ENCODE data around the gene OPHN1. TPM values are rescaled to one million over a fixed set of nuclear protein-coding genes. Genes with fewer than 3 reads are reported as not detected.
"Not testable (repeated sequence)": the region's sequence is repeated elsewhere in the genome, so short reads cannot be mapped to it uniquely, and the experiment has no call there.

The OPHN1 gene
- total RNA-seq, 1 experiment from 2014 or later = 4.4 TPM

- ATAC-seq (peak; percentile 70), DNase-seq (ENCODE audit: low spot score) (no peak)
- H3K9me3 Mint-ChIP-seq = no peaks in the 10 kb centered on the region
- H3K27me3 Mint-ChIP-seq (ENCODE audit: low read depth) = no peaks in the 10 kb centered on the region
- peaks cover 8% of the 10 kb centered on the region for H3K4me1 Mint-ChIP-seq
- TF ChIP-seq ZNF416 (CRISPR knock-in tag; IDR thresholded peaks at IDR 0.05) (no peak), SOX15 (CRISPR knock-in tag; IDR thresholded peaks at IDR 0.05) (no peak), ESRRA (CRISPR knock-in tag; IDR thresholded peaks at IDR 0.05; ENCODE audit: borderline replicate concordance) (no peak), STAT6 (CRISPR knock-in tag; conservative IDR thresholded peaks at IDR 0.05; ENCODE audit: low read depth) (no peak), MAX (CRISPR knock-in tag; IDR thresholded peaks at IDR 0.05) (no peak)
- POLR2A ChIA-PET = interaction anchor here (0.6 to 1.0 kb wide), 2 partner anchors 61 to 166 kb away, joined by 3 to 5 read pairs; no protein-coding TSS in a partner anchor
- CTCF ChIA-PET = interaction anchor here (1.0 to 1.3 kb wide), 3 partner anchors 61 to 136 kb away, joined by 3 to 4 read pairs (median 3); no protein-coding TSS in a partner anchor
- no peaks in the 10 kb centered on the region for H3K36me3 Mint-ChIP-seq
- H3K27ac Mint-ChIP-seq = peak overlapping the region; percentile 36; the same call in 1 of the 2 replicates
- H3K4me3 Mint-ChIP-seq = peak overlapping the region; percentile 36
Observed at GRCh38 chrX:68332201-68332731, 101.0 kb downstream of the OPHN1 start.

- H3K27ac Mint-ChIP-seq = not testable (repeated sequence)
Observed at GRCh38 chrX:68326841-68327240, 106.5 kb downstream of the OPHN1 start.

GRCh38 chrX:68307769-68308168 is 125.5 kb downstream of the OPHN1 start:
- CTCF ChIA-PET = interaction anchor here (3.0 kb wide), 1 partner anchor 111 kb away, joined by 7 read pairs; no protein-coding TSS in a partner anchor
- no peak for ATAC-seq
- TF ChIP-seq ZNF532 (CRISPR knock-in tag; IDR thresholded peaks at IDR 0.05; ENCODE audit: borderline replicate concordance) (no peak), TCF7 (CRISPR knock-in tag; IDR thresholded peaks at IDR 0.05; ENCODE audit: low read depth) (no peak), ZBTB43 (CRISPR knock-in tag; IDR thresholded peaks at IDR 0.05) (no peak), ZNF232 (CRISPR knock-in tag; IDR thresholded peaks at IDR 0.05) (no peak), ZNF425 (CRISPR knock-in tag; conservative IDR thresholded peaks at IDR 0.05) (no peak), SMAD4 (CRISPR knock-in tag; IDR thresholded peaks at IDR 0.05) (no peak), ATF6 (CRISPR knock-in tag; IDR thresholded peaks at IDR 0.05) (no peak), ZBTB21 (CRISPR knock-in tag; IDR thresholded peaks at IDR 0.05; ENCODE audit: borderline replicate concordance) (no peak), STAT6 (CRISPR knock-in tag; conservative IDR thresholded peaks at IDR 0.05; ENCODE audit: low read depth) (no peak), IRF2 (CRISPR knock-in tag; IDR thresholded peaks at IDR 0.05; ENCODE audit: borderline replicate concordance, low read depth) (no peak)

More at GRCh38 chrX:68326841-68327240, 106.5 kb downstream of the OPHN1 start:
- H3K4me1 Mint-ChIP-seq; POLR2A ChIA-PET; H3K27me3 Mint-ChIP-seq (ENCODE audit: low read depth); H3K9me3 Mint-ChIP-seq; ATAC-seq; H3K36me3 Mint-ChIP-seq; H3K4me3 Mint-ChIP-seq; DNase-seq (ENCODE audit: low spot score); CTCF ChIA-PET: not testable (repeated sequence)

More at GRCh38 chrX:68307769-68308168, 125.5 kb downstream of the OPHN1 start:
- peaks cover 10% of the 10 kb centered on the region for H3K4me1 Mint-ChIP-seq
- H3K27ac Mint-ChIP-seq = no peak overlapping the region
- no peak overlapping the region for H3K4me3 Mint-ChIP-seq
- H3K36me3 Mint-ChIP-seq = no peaks in the 10 kb centered on the region
- no peaks in the 10 kb centered on the region for H3K27me3 Mint-ChIP-seq (ENCODE audit: low read depth)
- no peaks in the 10 kb centered on the region for H3K9me3 Mint-ChIP-seq
- DNase-seq (ENCODE audit: low spot score) = no peak
- POLR2A ChIA-PET = no interaction called here
